Measurements from ENCODE around the gene PLA2G6. TPM values are rescaled to one million over a fixed set of nuclear protein-coding genes. Genes with fewer than 3 reads are reported as not detected.

The PLA2G6 gene
- total RNA-seq, 2 donors from 2014 or later: 60.6 to 60.7 TPM

- peaks cover 23% of the 10 kb centered on the region for H3K27me3 ChIP-seq (ENCODE audit: control insufficient read depth, insufficient read depth, low read length, poor library complexity, severe bottlenecking)
- no peak overlapping the region for H3K9ac ChIP-seq (ENCODE audit: extremely low read depth, low read length, poor library complexity, severe bottlenecking)
- Mint-ChIP-seq H3K27ac (no peak overlapping the region), H3K9me3 (no peaks in the 10 kb centered on the region), H3K4me1 (no peaks in the 10 kb centered on the region), H3K27me3 (ENCODE audit: insufficient read depth) (peaks cover 32% of the 10 kb centered on the region), H3K4me3 (no peak overlapping the region), H3K36me3 (ENCODE audit: low read depth) (peaks cover 19% of the 10 kb centered on the region)
- no peak overlapping the region for H3K4me3 ChIP-seq (ENCODE audit: low read length)
- no peak for TF ChIP-seq CTCF (conservative IDR thresholded peaks at IDR 0.05)
- H3K4me1 ChIP-seq (ENCODE audit: control insufficient read depth, insufficient read depth, low read length): no peaks in the 10 kb centered on the region
- no peak overlapping the region for H3K27ac ChIP-seq (ENCODE audit: low read depth, low read length)
- 90 to 97% methylated on average over 5 to 14 of the region's 14 CpGs for WGBS, 2 experiments (ENCODE audit: insufficient coverage in 1 of 2, insufficient read length in 1 of 2)
- H3K36me3 ChIP-seq (ENCODE audit: control insufficient read depth, insufficient read depth, low read length): peaks cover 10% of the 10 kb centered on the region
- DNase-seq: no peak
- no peaks in the 10 kb centered on the region for H3K9me3 ChIP-seq (ENCODE audit: control insufficient read depth, low read length)
Measured at GRCh38 chr22:38077595-38077994, 104.0 kb downstream of the PLA2G6 start.

- no peak overlapping the region for H3K27ac ChIP-seq (ENCODE audit: low read depth, low read length)
- Mint-ChIP-seq H3K4me1 (no peaks in the 10 kb centered on the region), H3K27me3 (ENCODE audit: insufficient read depth) (peaks cover 28% of the 10 kb centered on the region), H3K36me3 (ENCODE audit: low read depth) (peaks cover 23% of the 10 kb centered on the region), H3K4me3 (no peak overlapping the region), H3K27ac (no peak overlapping the region), H3K9me3 (no peaks in the 10 kb centered on the region)
- no peaks in the 10 kb centered on the region for H3K4me1 ChIP-seq (ENCODE audit: control insufficient read depth, insufficient read depth, low read length)
- no peak overlapping the region for H3K9ac ChIP-seq (ENCODE audit: extremely low read depth, low read length, poor library complexity, severe bottlenecking)
- no peak for TF ChIP-seq CTCF (conservative IDR thresholded peaks at IDR 0.05)
- no peak overlapping the region for H3K4me3 ChIP-seq (ENCODE audit: low read length)
- H3K36me3 ChIP-seq (ENCODE audit: control insufficient read depth, insufficient read depth, low read length): peaks cover 11% of the 10 kb centered on the region
- no peak for DNase-seq
- no peaks in the 10 kb centered on the region for H3K9me3 ChIP-seq (ENCODE audit: control insufficient read depth, low read length)
- H3K27me3 ChIP-seq (ENCODE audit: control insufficient read depth, insufficient read depth, low read length, poor library complexity, severe bottlenecking): peaks cover 20% of the 10 kb centered on the region
- 90 to 93% methylated on average over 12 of the region's 12 CpGs for WGBS, 2 experiments (ENCODE audit: insufficient coverage in 1 of 2, insufficient read length in 1 of 2)
Measured at GRCh38 chr22:38077096-38077495, 104.5 kb downstream of the PLA2G6 start.

GRCh38 chr22:38075961-38076360 is 105.7 kb downstream of the PLA2G6 start:
- peaks cover 17% of the 10 kb centered on the region for H3K36me3 ChIP-seq (ENCODE audit: control insufficient read depth, insufficient read depth, low read length)
- no peak for DNase-seq
- peaks cover 20% of the 10 kb centered on the region for H3K27me3 Mint-ChIP-seq (ENCODE audit: insufficient read depth)
- H3K9ac ChIP-seq (ENCODE audit: extremely low read depth, low read length, poor library complexity, severe bottlenecking): no peak overlapping the region
- H3K27ac ChIP-seq (ENCODE audit: low read depth, low read length): no peak overlapping the region
- WGBS, 2 experiments (ENCODE audit: insufficient coverage in 1 of 2, insufficient read length in 1 of 2): 90 to 93% methylated on average over 9 to 13 of the region's 13 CpGs
- no peaks in the 10 kb centered on the region for H3K9me3 Mint-ChIP-seq
- H3K4me1 Mint-ChIP-seq: no peaks in the 10 kb centered on the region
- no peak overlapping the region for H3K4me3 ChIP-seq (ENCODE audit: low read length)
- no peaks in the 10 kb centered on the region for H3K4me1 ChIP-seq (ENCODE audit: control insufficient read depth, insufficient read depth, low read length)
- H3K36me3 Mint-ChIP-seq (ENCODE audit: low read depth): peaks cover 23% of the 10 kb centered on the region
- no peak overlapping the region for H3K27ac Mint-ChIP-seq
- no peak overlapping the region for H3K4me3 Mint-ChIP-seq
- no peaks in the 10 kb centered on the region for H3K9me3 ChIP-seq (ENCODE audit: control insufficient read depth, low read length)
- H3K27me3 ChIP-seq (ENCODE audit: control insufficient read depth, insufficient read depth, low read length, poor library complexity, severe bottlenecking): peaks cover 11% of the 10 kb centered on the region
- TF ChIP-seq CTCF (conservative IDR thresholded peaks at IDR 0.05): no peak
